WTC11 (cell line): ENCODE measurements around the gene HDAC10.
A peak's percentile ranks its signal among the peaks of the same experiment; 100 is the strongest.

Source experiments
- ATF2 ChIP-seq: sonication (generic); formaldehyde crosslinking; IDR thresholded peaks from 2 replicates; pipeline ENCODE4 v1.8.1; 2022; ENCODE audit warnings: low read depth, missing genetic modification reagents, borderline replicate concordance
- CBFB ChIP-seq: sonication (generic); formaldehyde crosslinking; IDR thresholded peaks from 2 replicates; pipeline ENCODE4 v1.8.1; 2022; ENCODE audit warnings: mild to moderate bottlenecking, low read depth, missing genetic modification reagents
- CREB1 ChIP-seq: sonication (generic); formaldehyde crosslinking; IDR thresholded peaks from 2 replicates; pipeline ENCODE4 v1.8.0; 2023; ENCODE audit warnings: mild to moderate bottlenecking, missing genetic modification reagents
- CREM ChIP-seq: sonication (generic); formaldehyde crosslinking; IDR thresholded peaks from 2 replicates; pipeline ENCODE4 v1.8.1; 2022; ENCODE audit warnings: mild to moderate bottlenecking, missing genetic modification reagents, moderate library complexity
- IRF2 ChIP-seq: sonication (generic); formaldehyde crosslinking; IDR thresholded peaks from 2 replicates; pipeline ENCODE4 v1.8.0; 2022; ENCODE audit warnings: low read depth, missing genetic modification reagents, borderline replicate concordance
- JUN ChIP-seq: sonication (generic); formaldehyde crosslinking; IDR thresholded peaks from 2 replicates; pipeline ENCODE4 v1.8.0; 2023; ENCODE audit warnings: mild to moderate bottlenecking, missing genetic modification reagents
- PREB ChIP-seq: sonication (generic); formaldehyde crosslinking; IDR thresholded peaks from 2 replicates; pipeline ENCODE4 v1.8.1; 2022; ENCODE audit warnings: mild to moderate bottlenecking, missing genetic modification reagents, moderate library complexity, borderline replicate concordance
- TP53 ChIP-seq: sonication (generic); formaldehyde crosslinking; IDR thresholded peaks from 2 replicates; pipeline ENCODE4 v1.8.1; 2023; ENCODE audit warnings: mild to moderate bottlenecking, missing genetic modification reagents
- TF ChIP-seq, protein P1 (sequence below): fragments of 200-600 bp; IDR thresholded peaks from 2 replicates; pipeline ENCODE4 v1.8.0; 2022; ENCODE audit warnings: antibody characterized with exemption
- TF ChIP-seq, protein P2 (sequence below): fragments of 250-450 bp; sonication (Bioruptor Pico); IDR thresholded peaks from 2 replicates; pipeline ENCODE4 v1.8.0; 2021; ENCODE audit warnings: mild to moderate bottlenecking
- TF ChIP-seq, protein P3 (sequence below): sonication (generic); formaldehyde crosslinking; IDR thresholded peaks from 2 replicates; pipeline ENCODE4 v1.8.0; 2022; ENCODE audit warnings: missing genetic modification reagents
- TF ChIP-seq, protein P4 (sequence below): sonication (generic); formaldehyde crosslinking; IDR thresholded peaks from 2 replicates; pipeline ENCODE4 v1.8.0; 2022; ENCODE audit warnings: mild to moderate bottlenecking, missing genetic modification reagents
- TF ChIP-seq, protein P5 (sequence below): fragments of 250-450 bp; sonication (Bioruptor Pico); IDR thresholded peaks from 2 replicates; pipeline ENCODE4 v2.1.2; 2022; ENCODE audit warnings: mild to moderate bottlenecking, moderate library complexity
- TF ChIP-seq, protein P6 (sequence below): sonication (generic); formaldehyde crosslinking; IDR thresholded peaks from 2 replicates; pipeline ENCODE4 v1.8.0; 2022; ENCODE audit warnings: mild to moderate bottlenecking, missing genetic modification reagents

DNA sequence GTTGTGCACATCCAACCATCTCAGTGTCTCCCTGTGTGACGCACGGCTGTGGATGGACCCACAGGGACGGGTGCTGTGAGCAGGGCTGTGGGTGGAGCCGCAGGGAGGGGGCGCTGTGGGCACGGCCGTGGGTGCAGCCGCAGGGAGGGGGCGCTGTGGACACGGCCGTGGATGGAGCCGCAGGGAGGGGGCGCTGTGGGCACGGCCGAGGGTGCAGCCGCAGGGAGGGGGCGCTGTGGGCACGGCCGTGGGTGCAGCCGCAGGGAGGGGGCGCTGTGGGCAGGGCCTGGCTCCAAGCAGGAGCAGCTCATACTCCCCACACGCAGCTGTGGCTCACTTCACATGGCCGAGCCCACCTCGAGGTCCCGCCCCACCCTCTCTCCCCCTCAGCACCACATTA, 25.1 kb upstream of the HDAC10 start:
- TF ChIP-seq ATF2 (CRISPR knock-in tag) (no peak), PREB (CRISPR knock-in tag) (no peak), CREM (no peak), CREB1 (CRISPR knock-in tag) (no peak), CBFB (CRISPR knock-in tag) (no peak), IRF2 (no peak), JUN (no peak), TP53 (no peak)
- TF ChIP-seq, protein P1, sequence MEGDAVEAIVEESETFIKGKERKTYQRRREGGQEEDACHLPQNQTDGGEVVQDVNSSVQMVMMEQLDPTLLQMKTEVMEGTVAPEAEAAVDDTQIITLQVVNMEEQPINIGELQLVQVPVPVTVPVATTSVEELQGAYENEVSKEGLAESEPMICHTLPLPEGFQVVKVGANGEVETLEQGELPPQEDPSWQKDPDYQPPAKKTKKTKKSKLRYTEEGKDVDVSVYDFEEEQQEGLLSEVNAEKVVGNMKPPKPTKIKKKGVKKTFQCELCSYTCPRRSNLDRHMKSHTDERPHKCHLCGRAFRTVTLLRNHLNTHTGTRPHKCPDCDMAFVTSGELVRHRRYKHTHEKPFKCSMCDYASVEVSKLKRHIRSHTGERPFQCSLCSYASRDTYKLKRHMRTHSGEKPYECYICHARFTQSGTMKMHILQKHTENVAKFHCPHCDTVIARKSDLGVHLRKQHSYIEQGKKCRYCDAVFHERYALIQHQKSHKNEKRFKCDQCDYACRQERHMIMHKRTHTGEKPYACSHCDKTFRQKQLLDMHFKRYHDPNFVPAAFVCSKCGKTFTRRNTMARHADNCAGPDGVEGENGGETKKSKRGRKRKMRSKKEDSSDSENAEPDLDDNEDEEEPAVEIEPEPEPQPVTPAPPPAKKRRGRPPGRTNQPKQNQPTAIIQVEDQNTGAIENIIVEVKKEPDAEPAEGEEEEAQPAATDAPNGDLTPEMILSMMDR = peak; percentile 75
- TF ChIP-seq, protein P2, sequence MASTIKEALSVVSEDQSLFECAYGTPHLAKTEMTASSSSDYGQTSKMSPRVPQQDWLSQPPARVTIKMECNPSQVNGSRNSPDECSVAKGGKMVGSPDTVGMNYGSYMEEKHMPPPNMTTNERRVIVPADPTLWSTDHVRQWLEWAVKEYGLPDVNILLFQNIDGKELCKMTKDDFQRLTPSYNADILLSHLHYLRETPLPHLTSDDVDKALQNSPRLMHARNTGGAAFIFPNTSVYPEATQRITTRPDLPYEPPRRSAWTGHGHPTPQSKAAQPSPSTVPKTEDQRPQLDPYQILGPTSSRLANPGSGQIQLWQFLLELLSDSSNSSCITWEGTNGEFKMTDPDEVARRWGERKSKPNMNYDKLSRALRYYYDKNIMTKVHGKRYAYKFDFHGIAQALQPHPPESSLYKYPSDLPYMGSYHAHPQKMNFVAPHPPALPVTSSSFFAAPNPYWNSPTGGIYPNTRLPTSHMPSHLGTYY (CRISPR knock-in tag) = no peak
- TF ChIP-seq, protein P3, sequence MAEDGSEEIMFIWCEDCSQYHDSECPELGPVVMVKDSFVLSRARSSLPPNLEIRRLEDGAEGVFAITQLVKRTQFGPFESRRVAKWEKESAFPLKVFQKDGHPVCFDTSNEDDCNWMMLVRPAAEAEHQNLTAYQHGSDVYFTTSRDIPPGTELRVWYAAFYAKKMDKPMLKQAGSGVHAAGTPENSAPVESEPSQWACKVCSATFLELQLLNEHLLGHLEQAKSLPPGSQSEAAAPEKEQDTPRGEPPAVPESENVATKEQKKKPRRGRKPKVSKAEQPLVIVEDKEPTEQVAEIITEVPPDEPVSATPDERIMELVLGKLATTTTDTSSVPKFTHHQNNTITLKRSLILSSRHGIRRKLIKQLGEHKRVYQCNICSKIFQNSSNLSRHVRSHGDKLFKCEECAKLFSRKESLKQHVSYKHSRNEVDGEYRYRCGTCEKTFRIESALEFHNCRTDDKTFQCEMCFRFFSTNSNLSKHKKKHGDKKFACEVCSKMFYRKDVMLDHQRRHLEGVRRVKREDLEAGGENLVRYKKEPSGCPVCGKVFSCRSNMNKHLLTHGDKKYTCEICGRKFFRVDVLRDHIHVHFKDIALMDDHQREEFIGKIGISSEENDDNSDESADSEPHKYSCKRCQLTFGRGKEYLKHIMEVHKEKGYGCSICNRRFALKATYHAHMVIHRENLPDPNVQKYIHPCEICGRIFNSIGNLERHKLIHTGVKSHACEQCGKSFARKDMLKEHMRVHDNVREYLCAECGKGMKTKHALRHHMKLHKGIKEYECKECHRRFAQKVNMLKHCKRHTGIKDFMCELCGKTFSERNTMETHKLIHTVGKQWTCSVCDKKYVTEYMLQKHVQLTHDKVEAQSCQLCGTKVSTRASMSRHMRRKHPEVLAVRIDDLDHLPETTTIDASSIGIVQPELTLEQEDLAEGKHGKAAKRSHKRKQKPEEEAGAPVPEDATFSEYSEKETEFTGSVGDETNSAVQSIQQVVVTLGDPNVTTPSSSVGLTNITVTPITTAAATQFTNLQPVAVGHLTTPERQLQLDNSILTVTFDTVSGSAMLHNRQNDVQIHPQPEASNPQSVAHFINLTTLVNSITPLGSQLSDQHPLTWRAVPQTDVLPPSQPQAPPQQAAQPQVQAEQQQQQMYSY (CRISPR knock-in tag) = no peak
- TF ChIP-seq, protein P4, sequence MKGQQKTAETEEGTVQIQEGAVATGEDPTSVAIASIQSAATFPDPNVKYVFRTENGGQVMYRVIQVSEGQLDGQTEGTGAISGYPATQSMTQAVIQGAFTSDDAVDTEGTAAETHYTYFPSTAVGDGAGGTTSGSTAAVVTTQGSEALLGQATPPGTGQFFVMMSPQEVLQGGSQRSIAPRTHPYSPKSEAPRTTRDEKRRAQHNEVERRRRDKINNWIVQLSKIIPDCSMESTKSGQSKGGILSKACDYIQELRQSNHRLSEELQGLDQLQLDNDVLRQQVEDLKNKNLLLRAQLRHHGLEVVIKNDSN = no peak
- TF ChIP-seq, protein P5, sequence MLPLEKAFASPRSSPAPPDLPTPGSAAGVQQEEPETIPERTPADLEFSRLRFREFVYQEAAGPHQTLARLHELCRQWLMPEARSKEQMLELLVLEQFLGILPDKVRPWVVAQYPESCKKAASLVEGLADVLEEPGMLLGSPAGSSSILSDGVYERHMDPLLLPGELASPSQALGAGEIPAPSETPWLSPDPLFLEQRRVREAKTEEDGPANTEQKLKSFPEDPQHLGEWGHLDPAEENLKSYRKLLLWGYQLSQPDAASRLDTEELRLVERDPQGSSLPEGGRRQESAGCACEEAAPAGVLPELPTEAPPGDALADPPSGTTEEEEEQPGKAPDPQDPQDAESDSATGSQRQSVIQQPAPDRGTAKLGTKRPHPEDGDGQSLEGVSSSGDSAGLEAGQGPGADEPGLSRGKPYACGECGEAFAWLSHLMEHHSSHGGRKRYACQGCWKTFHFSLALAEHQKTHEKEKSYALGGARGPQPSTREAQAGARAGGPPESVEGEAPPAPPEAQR (CRISPR knock-in tag) = no peak
- TF ChIP-seq, protein P6, sequence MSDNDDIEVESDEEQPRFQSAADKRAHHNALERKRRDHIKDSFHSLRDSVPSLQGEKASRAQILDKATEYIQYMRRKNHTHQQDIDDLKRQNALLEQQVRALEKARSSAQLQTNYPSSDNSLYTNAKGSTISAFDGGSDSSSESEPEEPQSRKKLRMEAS (CRISPR knock-in tag) = 0 out of 2 replicates have a peak, but pooled peaks have one; percentile 14
